BE2C (cell line): ENCODE results near the gene MAP3K9.

Experiments
- DNase-seq: peaks from one replicate; pipeline ENCODE4 v3.0.0-alpha.2; 2020
- H3K27me3 ChIP-seq: fragments of 250-450 bp; sonication (Bioruptor Pico); 2 replicates; pipeline ENCODE4 v1.5.1; 2020; ENCODE audit warnings: mild to moderate bottlenecking
- H3K36me3 ChIP-seq: fragments of 250-450 bp; sonication (Bioruptor Pico); 2 replicates; pipeline ENCODE4 v1.5.1; 2020; ENCODE audit warnings: mild to moderate bottlenecking
- H3K4me1 ChIP-seq: fragments of 250-450 bp; sonication (Bioruptor Pico); 2 replicates; pipeline ENCODE4 v1.5.1; 2020
- H3K4me3 ChIP-seq: 2 replicates; pipeline ENCODE4 v1.5.1; 2011; ENCODE audit warnings: low read depth, low read length
- H3K9me3 ChIP-seq: fragments of 250-450 bp; sonication (Bioruptor Pico); 2 replicates; pipeline ENCODE4 v1.5.1; 2020
- TF ChIP-seq, protein P1 (sequence below): IDR thresholded peaks from 2 replicates; pipeline ENCODE4 v1.5.1; 2012; ENCODE audit warnings: mild to moderate bottlenecking, low read depth, low read length

The MAP3K9 gene

DNA sequence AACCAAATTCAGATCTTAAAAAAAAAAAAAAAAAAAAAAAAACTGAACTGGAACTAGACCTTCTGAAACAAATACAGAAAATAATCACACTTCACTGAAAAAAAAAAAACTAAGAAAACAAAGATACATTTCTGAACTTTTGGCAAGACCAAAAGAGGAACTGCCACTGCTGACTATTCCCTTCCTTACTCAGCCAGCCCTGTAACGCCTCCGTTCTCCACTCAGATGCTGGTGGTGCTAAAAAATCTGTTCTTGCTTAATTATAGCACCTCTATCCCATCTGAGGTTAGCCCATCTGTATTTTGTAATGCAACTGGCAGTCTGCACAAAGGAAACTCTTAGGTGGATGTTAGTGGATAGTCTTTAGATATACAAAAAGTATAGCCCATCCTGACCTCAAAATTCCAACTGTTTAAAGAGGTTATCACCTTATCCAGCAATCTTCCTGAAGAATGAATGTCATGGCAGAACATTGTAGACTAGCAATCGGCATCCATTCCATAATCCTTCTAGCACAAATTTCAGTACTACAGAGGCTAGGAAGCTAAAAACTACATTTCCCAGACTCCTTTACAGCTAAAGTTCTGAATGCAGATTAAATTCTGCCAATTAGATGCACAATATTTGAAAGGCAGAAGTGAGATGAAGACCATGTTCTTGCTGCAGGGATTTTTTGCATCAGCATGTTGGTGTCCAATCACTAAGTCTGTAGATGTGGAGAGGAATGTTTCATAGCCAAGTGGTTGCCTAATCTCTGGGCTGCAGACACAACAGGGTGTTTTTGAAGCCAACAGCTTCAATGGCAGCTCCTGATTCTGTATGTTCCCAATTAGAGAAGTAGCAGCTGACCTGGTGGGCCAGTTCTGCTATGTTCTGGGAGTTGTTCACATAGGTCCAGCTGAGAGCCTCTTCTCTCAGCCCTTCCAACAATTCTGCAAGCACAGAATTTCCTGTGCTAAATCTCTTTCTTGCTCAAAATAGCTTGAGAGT, 5.7 kb downstream of the MAP3K9 start:
- Histone ChIP-seq H3K4me3 (no peak overlapping the region), H3K9me3 (no peaks in the 10 kb centered on the region), H3K27me3 (peaks cover 27% of the 10 kb centered on the region), H3K36me3 (no peaks in the 10 kb centered on the region), H3K4me1 (no peaks in the 10 kb centered on the region)
- TF ChIP-seq, protein P1, sequence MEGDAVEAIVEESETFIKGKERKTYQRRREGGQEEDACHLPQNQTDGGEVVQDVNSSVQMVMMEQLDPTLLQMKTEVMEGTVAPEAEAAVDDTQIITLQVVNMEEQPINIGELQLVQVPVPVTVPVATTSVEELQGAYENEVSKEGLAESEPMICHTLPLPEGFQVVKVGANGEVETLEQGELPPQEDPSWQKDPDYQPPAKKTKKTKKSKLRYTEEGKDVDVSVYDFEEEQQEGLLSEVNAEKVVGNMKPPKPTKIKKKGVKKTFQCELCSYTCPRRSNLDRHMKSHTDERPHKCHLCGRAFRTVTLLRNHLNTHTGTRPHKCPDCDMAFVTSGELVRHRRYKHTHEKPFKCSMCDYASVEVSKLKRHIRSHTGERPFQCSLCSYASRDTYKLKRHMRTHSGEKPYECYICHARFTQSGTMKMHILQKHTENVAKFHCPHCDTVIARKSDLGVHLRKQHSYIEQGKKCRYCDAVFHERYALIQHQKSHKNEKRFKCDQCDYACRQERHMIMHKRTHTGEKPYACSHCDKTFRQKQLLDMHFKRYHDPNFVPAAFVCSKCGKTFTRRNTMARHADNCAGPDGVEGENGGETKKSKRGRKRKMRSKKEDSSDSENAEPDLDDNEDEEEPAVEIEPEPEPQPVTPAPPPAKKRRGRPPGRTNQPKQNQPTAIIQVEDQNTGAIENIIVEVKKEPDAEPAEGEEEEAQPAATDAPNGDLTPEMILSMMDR: no peak
- no peak for DNase-seq

DNA sequence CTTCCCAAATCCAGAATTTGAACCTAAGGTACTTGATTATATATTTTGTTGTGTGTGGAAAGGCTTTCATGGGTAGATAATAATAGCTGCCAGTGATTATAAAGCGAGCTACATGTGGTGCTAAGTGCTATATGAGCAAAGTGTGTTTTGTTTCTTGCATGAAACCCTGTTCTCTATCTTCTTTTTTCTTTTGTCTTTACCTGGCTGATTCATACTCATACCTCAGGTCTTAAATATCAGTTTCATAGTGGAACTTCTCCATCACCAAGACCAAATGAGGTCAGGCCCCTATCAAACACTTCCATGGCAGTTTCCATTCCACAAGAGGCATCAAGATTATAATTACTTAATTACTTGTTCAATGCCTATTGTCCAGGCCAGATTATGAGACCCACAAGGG, 6.9 kb downstream of the MAP3K9 start:
- Histone ChIP-seq H3K36me3 (no peaks in the 10 kb centered on the region), H3K4me1 (no peaks in the 10 kb centered on the region), H3K4me3 (no peak overlapping the region), H3K9me3 (no peaks in the 10 kb centered on the region), H3K27me3 (peaks cover 19% of the 10 kb centered on the region)
- DNase-seq: no peak
- TF ChIP-seq, protein P1: no peak

DNA sequence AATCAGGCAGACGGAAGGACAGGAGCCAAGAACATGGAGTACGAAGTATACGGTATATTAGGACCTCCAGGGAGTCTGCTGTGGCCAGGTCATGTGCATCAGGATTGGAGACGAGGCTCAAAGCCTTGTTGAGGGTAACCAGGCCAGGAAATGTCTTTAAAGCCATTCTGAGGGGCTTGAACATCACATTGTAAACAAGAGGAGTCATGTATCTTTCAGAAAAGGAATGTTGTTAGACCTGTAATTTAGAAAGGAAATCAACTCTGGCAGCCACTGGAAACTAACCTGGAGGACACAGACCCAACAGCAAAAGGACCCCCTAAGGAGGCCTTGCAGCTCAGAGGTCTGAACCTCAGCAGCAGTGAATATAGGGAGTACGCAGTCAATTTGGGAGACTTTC, 7.5 kb downstream of the MAP3K9 start:
- Histone ChIP-seq H3K36me3 (no peaks in the 10 kb centered on the region), H3K9me3 (no peaks in the 10 kb centered on the region), H3K4me1 (no peaks in the 10 kb centered on the region), H3K4me3 (no peak overlapping the region), H3K27me3 (peaks cover 14% of the 10 kb centered on the region)
- no peak for DNase-seq
- TF ChIP-seq, protein P1: no peak

DNA sequence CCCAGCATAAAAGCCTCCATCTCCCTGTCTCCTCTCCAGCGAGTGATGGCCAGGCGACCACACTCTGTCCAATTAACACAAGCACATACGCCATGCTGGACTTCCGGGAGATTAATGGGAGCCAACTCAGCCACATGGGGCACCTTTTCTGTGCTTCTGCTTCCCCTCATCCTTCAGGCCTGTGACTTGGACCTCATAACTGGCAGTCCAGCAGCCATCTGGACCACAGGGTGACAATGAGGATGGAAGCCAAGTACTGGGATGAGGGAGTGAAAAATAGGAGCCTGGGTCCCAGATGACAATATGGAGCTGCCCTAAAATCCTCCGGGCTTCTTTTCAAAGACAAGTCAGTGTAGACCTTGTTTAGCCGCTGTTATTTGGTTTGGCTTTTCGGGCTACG, 12.8 kb downstream of the MAP3K9 start:
- TF ChIP-seq, protein P1: no peak
- DNase-seq: no peak
- Histone ChIP-seq H3K36me3 (no peaks in the 10 kb centered on the region), H3K4me3 (no peak overlapping the region), H3K4me1 (no peaks in the 10 kb centered on the region), H3K27me3 (peaks cover 3% of the 10 kb centered on the region; the same call in 1 of the 2 replicates), H3K9me3 (no peaks in the 10 kb centered on the region)

DNA sequence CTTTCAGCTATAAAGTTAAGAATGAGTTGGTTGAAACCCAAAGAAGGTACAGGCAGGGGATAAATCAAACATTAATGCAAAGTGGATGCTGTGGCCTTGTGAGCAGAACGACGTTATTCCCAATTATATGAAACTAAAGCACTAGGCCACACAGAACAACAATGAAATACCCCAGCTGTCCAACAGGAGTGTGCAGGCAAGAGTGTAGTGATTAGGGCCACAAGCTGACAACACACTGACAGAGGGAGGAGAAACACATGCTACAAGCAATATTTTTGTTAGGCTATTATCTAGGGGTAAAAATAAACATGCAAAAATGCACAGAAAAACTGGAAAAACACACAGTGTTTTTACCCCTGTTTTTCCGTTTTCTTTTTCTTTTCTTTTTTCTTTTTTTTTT, 15.0 kb downstream of the MAP3K9 start:
- DNase-seq: no peak
- Histone ChIP-seq H3K4me1 (no peaks in the 10 kb centered on the region), H3K36me3 (no peaks in the 10 kb centered on the region), H3K9me3 (no peaks in the 10 kb centered on the region), H3K4me3 (no peak overlapping the region), H3K27me3 (peaks cover 19% of the 10 kb centered on the region)
- TF ChIP-seq, protein P1: no peak

DNA sequence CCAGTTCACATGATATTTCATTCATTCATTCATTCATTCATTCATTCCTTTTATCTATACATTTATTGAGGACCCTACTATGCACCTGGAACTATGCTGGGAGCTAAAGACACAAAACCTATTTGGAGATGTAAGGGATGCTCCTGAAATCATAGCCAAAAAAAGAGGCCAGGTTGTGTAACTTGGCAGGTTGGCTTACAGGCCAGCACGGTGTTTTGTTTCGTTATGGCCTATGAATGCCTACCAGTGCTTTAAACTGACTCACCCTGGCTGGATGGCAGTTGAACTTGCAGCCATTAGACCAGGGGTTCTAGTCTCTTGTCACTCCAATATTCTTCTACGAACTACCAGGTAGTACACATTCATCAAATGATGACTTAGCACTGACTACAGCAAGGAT, 15.7 kb downstream of the MAP3K9 start:
- DNase-seq: no peak
- H3K36me3 ChIP-seq: no peaks in the 10 kb centered on the region
- TF ChIP-seq, protein P1: no peak

More for the DNA sequence above, 15.7 kb downstream of the MAP3K9 start:
- Histone ChIP-seq H3K4me1 (no peaks in the 10 kb centered on the region), H3K4me3 (no peak overlapping the region), H3K9me3 (no peaks in the 10 kb centered on the region), H3K27me3 (peaks cover 25% of the 10 kb centered on the region)
